ENCODE data around the gene PNPO.
"Not testable (repeated sequence)": the region's sequence is repeated elsewhere in the genome, so short reads cannot be mapped to it uniquely, and the experiment has no call there.

Gene PNPO

GRCh38 chr17:47975189-47975822 is 33.9 kb downstream of the PNPO start:
- no peak for DNase-seq

GRCh38 chr17:47975823-47976205 is 34.4 kb downstream of the PNPO start:
- DNase-seq, result no peak

GRCh38 chr17:47978324-47978723 is 37.0 kb downstream of the PNPO start:
- peak in 6 of 14 donors; percentile 2 to 43 (median 10) for DNase-seq

GRCh38 chr17:47980541-47980940 is 39.2 kb downstream of the PNPO start:
- DNase-seq, result no peak

- DNase-seq, result no peak
These were observed 40.1 kb downstream of the PNPO start for GRCh38 chr17:47981462-47981861.

GRCh38 chr17:47982091-47982617 is 40.8 kb downstream of the PNPO start:
- no peak for DNase-seq

GRCh38 chr17:47982645-47983390 is 41.4 kb downstream of the PNPO start:
- DNase-seq, result no peak

GRCh38 chr17:47983492-47984223 is 42.3 kb downstream of the PNPO start:
- DNase-seq, result no peak

- no peak for DNase-seq
These were observed 45.1 kb downstream of the PNPO start for GRCh38 chr17:47986520-47986919.

GRCh38 chr17:47987240-47987835 is 46.0 kb downstream of the PNPO start:
- DNase-seq, result no peak

GRCh38 chr17:47988445-47988844 is 47.1 kb downstream of the PNPO start:
- DNase-seq, result not testable (repeated sequence)

GRCh38 chr17:47989159-47989558 is 47.8 kb downstream of the PNPO start:
- DNase-seq, result no peak

GRCh38 chr17:47989700-47990099 is 48.3 kb downstream of the PNPO start:
- DNase-seq, result no peak

- no peak for DNase-seq
These were observed 49.8 kb downstream of the PNPO start for GRCh38 chr17:47990962-47991731.

GRCh38 chr17:47992216-47992615 is 50.8 kb downstream of the PNPO start:
- no peak for DNase-seq

GRCh38 chr17:47993031-47993564 is 51.7 kb downstream of the PNPO start:
- no peak for DNase-seq

GRCh38 chr17:47993964-47994363 is 52.6 kb downstream of the PNPO start:
- no peak for DNase-seq

GRCh38 chr17:47994724-47995123 is 53.4 kb downstream of the PNPO start:
- no peak for DNase-seq

GRCh38 chr17:47995241-47995935 is 54.0 kb downstream of the PNPO start:
- no peak for DNase-seq

GRCh38 chr17:47996201-47996600 is 54.8 kb downstream of the PNPO start:
- DNase-seq, result no peak

GRCh38 chr17:47997586-47997985 is 56.2 kb downstream of the PNPO start:
- DNase-seq, result no peak

Measured in C1 segment of cervical spinal cord (tissue), 14 donors.